Epithelial cell of umbilical artery (primary cell): ENCODE measurements around the gene MAML3. TPM values are rescaled to one million over a fixed set of nuclear protein-coding genes. Genes with fewer than 3 reads are reported as not detected.

Experiments used
- total RNA-seq: library from RNA; depleted of rRNA; stranded (reverse); fragments of >200 nt; gene quantifications from 2 replicates; pipeline ENCODE4 v1.2.3, GENCODE V29; 2014

Gene MAML3
- total RNA-seq = 4.4 and 7.8 TPM in 2 replicates

GRCh38 chr4:140153718-140154571 is at the start of gene MAML3:
Gene MAML3 (minus strand): TSS chr4:140154184. CDS start chr4:140153327, 857 bp downstream.

Other genes starting within 250 kb of the MAML3 start
- gene SCOC, start 219.5 kb upstream of the MAML3 start, total RNA-seq = 65.6 and 74.5 TPM in 2 replicates